GM19395 (cell line): ENCODE measurements around the gene WASF3.

Source experiments
- ATAC-seq: cut with Tn5 transposase; IDR thresholded peaks from one replicate; pipeline ENCODE4 v1.9.1; 2021; ENCODE audit warnings: mild to moderate bottlenecking, moderate library complexity; ENCODE audit not compliant: unreplicated experiment

Gene WASF3

GRCh38 chr13:26541678-26542568, 15.6 kb upstream of the WASF3 start:
- no peak for ATAC-seq

GRCh38 chr13:26544707-26545106, 12.8 kb upstream of the WASF3 start:
- no peak for ATAC-seq

- no peak for ATAC-seq
These were observed 9.2 kb upstream of the WASF3 start for GRCh38 chr13:26548205-26548765.

- ATAC-seq, result no peak
These were observed 7.8 kb upstream of the WASF3 start for GRCh38 chr13:26549713-26550112.

- ATAC-seq, result no peak
These were observed 6.1 kb upstream of the WASF3 start for GRCh38 chr13:26551255-26551860.

GRCh38 chr13:26555413-26555812, 2.1 kb upstream of the WASF3 start:
- no peak for ATAC-seq

- peak; percentile 54 for ATAC-seq
These were observed 461 bp upstream of the WASF3 start for GRCh38 chr13:26557051-26557392.

GRCh38 chr13:26558074-26558805, 757 bp downstream of the WASF3 start:
- ATAC-seq, result no peak

GRCh38 chr13:26558987-26559386, 1.5 kb downstream of the WASF3 start:
- no peak for ATAC-seq

GRCh38 chr13:26560456-26560855, 3.0 kb downstream of the WASF3 start:
- ATAC-seq, result no peak

GRCh38 chr13:26561067-26561466, 3.6 kb downstream of the WASF3 start:
- ATAC-seq, result no peak

GRCh38 chr13:26561651-26562511, 4.4 kb downstream of the WASF3 start:
- no peak for ATAC-seq

- no peak for ATAC-seq
These were observed 5.0 kb downstream of the WASF3 start for GRCh38 chr13:26562512-26562890.

GRCh38 chr13:26563713-26564112, 6.2 kb downstream of the WASF3 start:
- ATAC-seq, result no peak

GRCh38 chr13:26568132-26568815, 10.8 kb downstream of the WASF3 start:
- no peak for ATAC-seq

- ATAC-seq, result no peak
These were observed 14.0 kb downstream of the WASF3 start for GRCh38 chr13:26571518-26571917.

- ATAC-seq, result no peak
These were observed 17.8 kb downstream of the WASF3 start for GRCh38 chr13:26575244-26575643.

GRCh38 chr13:26579580-26579979, 22.1 kb downstream of the WASF3 start:
- ATAC-seq, result no peak

- ATAC-seq, result no peak
These were observed 26.2 kb downstream of the WASF3 start for GRCh38 chr13:26583662-26584061.

GRCh38 chr13:26584713-26585112, 27.2 kb downstream of the WASF3 start:
- ATAC-seq, result no peak
